HepG2 (cell line): ENCODE results near the gene BRAF. TPM values are rescaled to one million over a fixed set of nuclear protein-coding genes. Genes with fewer than 3 reads are reported as not detected.

Experiments used
- FOXM1 ChIP-seq: sonication (generic); formaldehyde crosslinking; IDR thresholded peaks from 2 replicates; pipeline ENCODE4 v1.5.0; 2020; ENCODE audit warnings: missing genetic modification reagents
- JUNB ChIP-seq: sonication (generic); formaldehyde crosslinking; IDR thresholded peaks from 2 replicates; pipeline ENCODE4 v1.8.0; 2022; ENCODE audit warnings: missing genetic modification reagents, mild to moderate bottlenecking, borderline replicate concordance
- KDM5A ChIP-seq: fragments of 200-600 bp; sonication (generic); IDR thresholded peaks from 2 replicates; pipeline ENCODE4 v1.7.0; 2018; ENCODE audit warnings: antibody characterized with exemption, mild to moderate bottlenecking, low read length, borderline replicate concordance
- MBNL3 ChIP-seq: fragments of 250-450 bp; sonication (Bioruptor Pico); conservative IDR thresholded peaks from 2 replicates; pipeline ENCODE4 v1.8.0; 2022; ENCODE audit warnings: mild to moderate bottlenecking, inconsistent platforms
- MIER3 ChIP-seq: IDR thresholded peaks from 2 replicates; pipeline ENCODE4 v1.6.1; 2016; ENCODE audit warnings: missing compliant biosample characterization, borderline replicate concordance
- NFYB ChIP-seq: sonication (generic); formaldehyde crosslinking; IDR thresholded peaks from 2 replicates; pipeline ENCODE4 v1.4.0; 2020; ENCODE audit warnings: missing genetic modification reagents
- NKX3-1 ChIP-seq: sonication (generic); formaldehyde crosslinking; IDR thresholded peaks from 2 replicates; pipeline ENCODE4 v1.5.0; 2020; ENCODE audit warnings: missing genetic modification reagents
- SNAI1 ChIP-seq: sonication (generic); formaldehyde crosslinking; IDR thresholded peaks from 2 replicates; pipeline ENCODE4 v1.5.0; 2020; ENCODE audit warnings: mild to moderate bottlenecking, missing genetic modification reagents, borderline replicate concordance
- ZMYM2 ChIP-seq: sonication (generic); formaldehyde crosslinking; IDR thresholded peaks from 2 replicates; pipeline ENCODE4 v1.8.0; 2022; ENCODE audit warnings: mild to moderate bottlenecking, missing genetic modification reagents
- ZNF3 ChIP-seq: IDR thresholded peaks from 2 replicates; pipeline ENCODE4 v1.7.0; 2017; ENCODE audit warnings: inconsistent platforms
- ZNF569 ChIP-seq: sonication (generic); formaldehyde crosslinking; IDR thresholded peaks from 2 replicates; pipeline ENCODE4 v1.5.0; 2020; ENCODE audit warnings: mild to moderate bottlenecking, missing genetic modification reagents, moderate library complexity, borderline replicate concordance
- ZNF746 ChIP-seq: sonication (generic); formaldehyde crosslinking; IDR thresholded peaks from 2 replicates; pipeline ENCODE4 v1.8.0; 2022; ENCODE audit warnings: mild to moderate bottlenecking, missing genetic modification reagents
- ZNF777 ChIP-seq: sonication (generic); formaldehyde crosslinking; IDR thresholded peaks from 2 replicates; pipeline ENCODE4 v1.4.0; 2020; ENCODE audit warnings: missing genetic modification reagents
- polyA plus RNA-seq, 8 experiments: library from polyadenylated mRNA; depleted of rRNA in 3 of 8; stranded (reverse) in 7 of 8; unstranded in 1 of 8; fragments of >200 nt; fragmentation: Illumina TruSeq in 4 of 8; extraction: Trizol in 4 of 8; gene quantifications; 2 replicates each; pipeline versions ENCODE4 v1.2.1 to v1.2.3, GENCODE V29; 2011 to 2016; ENCODE audit warnings: low read depth in 4 of 8, missing spikeins in 1 of 8, mixed read lengths in 1 of 8; ENCODE audit not compliant: insufficient read depth in 1 of 8
- total RNA-seq, 5 experiments: library from RNA; depleted of rRNA; stranded (reverse); fragments of >200 nt; fragmentation: Illumina TruSeq; extraction: Trizol; gene quantifications; 2 replicates each; pipeline ENCODE4 v1.2.3, GENCODE V29; 2016; ENCODE audit warnings: low read depth in 1 of 5
- TF ChIP-seq, protein P1 (sequence below): sonication (generic); formaldehyde crosslinking; IDR thresholded peaks from 2 replicates; pipeline ENCODE4 v1.4.0; 2020; ENCODE audit warnings: mild to moderate bottlenecking, low read depth, missing genetic modification reagents
- TF ChIP-seq, protein P2 (sequence below): sonication (generic); formaldehyde crosslinking; IDR thresholded peaks from 2 replicates; pipeline ENCODE4 v1.4.0; 2020; ENCODE audit warnings: missing genetic modification reagents
- TF ChIP-seq, protein P3 (sequence below): sonication (generic); formaldehyde crosslinking; IDR thresholded peaks from 2 replicates; pipeline ENCODE4 v1.5.0; 2020; ENCODE audit warnings: missing genetic modification reagents, mild to moderate bottlenecking, borderline replicate concordance
- TF ChIP-seq, protein P4 (sequence below): IDR thresholded peaks from 2 replicates; pipeline ENCODE4 v1.6.1; 2016; ENCODE audit warnings: missing biosample characterization, missing genetic modification reagents, low read depth
- TF ChIP-seq, protein P5 (sequence below): sonication (generic); formaldehyde crosslinking; IDR thresholded peaks from 2 replicates; pipeline ENCODE4 v1.4.0; 2020; ENCODE audit warnings: missing genetic modification reagents
- TF ChIP-seq, protein P6 (sequence below): sonication (generic); formaldehyde crosslinking; IDR thresholded peaks from 2 replicates; pipeline ENCODE4 v1.8.1; 2023; ENCODE audit warnings: missing genetic modification reagents, mild to moderate bottlenecking, borderline replicate concordance

BRAF gene
- total and polyA plus RNA-seq, 2 of the 13 experiments (the other 11 are each of a cell fraction or from before 2014, with no cell fraction given) = 12.5 to 13.4 TPM

DNA sequence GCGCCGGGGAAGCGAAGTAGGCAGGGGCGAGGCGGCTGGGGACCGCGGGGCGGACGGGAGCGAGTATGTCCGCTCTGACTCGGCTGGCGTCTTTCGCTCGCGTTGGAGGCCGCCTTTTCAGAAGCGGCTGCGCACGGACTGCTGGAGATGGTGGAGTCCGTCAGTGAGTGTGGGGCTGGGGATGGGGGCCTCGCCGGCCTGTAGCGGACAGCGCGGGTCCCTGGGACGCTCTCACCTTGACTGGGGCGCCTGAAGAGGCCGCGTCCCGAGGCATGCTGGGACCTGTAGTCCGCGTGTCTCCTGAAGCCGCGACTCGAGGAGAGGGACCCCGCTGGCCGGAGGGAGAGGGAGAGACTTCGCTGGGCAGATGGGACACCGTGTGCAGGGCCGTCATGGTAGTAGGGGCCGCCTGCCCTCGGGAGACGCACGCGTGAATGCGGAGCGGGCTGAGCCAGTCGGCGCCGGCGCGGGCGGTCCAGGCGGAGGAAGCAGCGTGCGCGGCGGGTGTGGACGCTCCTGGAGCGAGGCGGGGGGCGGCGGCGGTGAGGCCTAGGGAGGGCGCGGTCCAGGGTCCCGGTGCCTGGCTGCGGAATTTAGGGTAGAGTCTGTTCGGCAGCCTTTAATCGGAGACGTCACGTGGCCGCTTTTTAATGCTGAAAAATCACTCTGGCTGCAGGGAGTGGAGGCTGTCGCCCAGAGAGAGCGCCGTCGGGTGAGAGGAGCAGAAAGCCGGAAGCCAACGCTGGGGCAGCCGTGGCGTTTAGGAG, 227.9 kb downstream of the BRAF start, which contains the start of gene NDUFB2 (continued):
- TF ChIP-seq, protein P1, sequence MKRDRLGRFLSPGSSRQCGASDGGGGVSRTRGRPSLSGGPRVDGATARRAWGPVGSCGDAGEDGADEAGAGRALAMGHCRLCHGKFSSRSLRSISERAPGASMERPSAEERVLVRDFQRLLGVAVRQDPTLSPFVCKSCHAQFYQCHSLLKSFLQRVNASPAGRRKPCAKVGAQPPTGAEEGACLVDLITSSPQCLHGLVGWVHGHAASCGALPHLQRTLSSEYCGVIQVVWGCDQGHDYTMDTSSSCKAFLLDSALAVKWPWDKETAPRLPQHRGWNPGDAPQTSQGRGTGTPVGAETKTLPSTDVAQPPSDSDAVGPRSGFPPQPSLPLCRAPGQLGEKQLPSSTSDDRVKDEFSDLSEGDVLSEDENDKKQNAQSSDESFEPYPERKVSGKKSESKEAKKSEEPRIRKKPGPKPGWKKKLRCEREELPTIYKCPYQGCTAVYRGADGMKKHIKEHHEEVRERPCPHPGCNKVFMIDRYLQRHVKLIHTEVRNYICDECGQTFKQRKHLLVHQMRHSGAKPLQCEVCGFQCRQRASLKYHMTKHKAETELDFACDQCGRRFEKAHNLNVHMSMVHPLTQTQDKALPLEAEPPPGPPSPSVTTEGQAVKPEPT (CRISPR knock-in tag) = no peak; the same call in 1 of the 2 replicates
- TF ChIP-seq JUNB (CRISPR knock-in tag) = peak; percentile 11; the same call in 1 of the 2 replicates
- peak; percentile 58; the same call in 1 of the 2 replicates for TF ChIP-seq KDM5A
- TF ChIP-seq FOXM1 (CRISPR knock-in tag) = no peak
- peak; percentile 59; the same call in 1 of the 2 replicates for TF ChIP-seq NKX3-1 (CRISPR knock-in tag)
- TF ChIP-seq MBNL3 = no peak
- no peak for TF ChIP-seq ZNF569 (CRISPR knock-in tag)
- TF ChIP-seq, protein P2, sequence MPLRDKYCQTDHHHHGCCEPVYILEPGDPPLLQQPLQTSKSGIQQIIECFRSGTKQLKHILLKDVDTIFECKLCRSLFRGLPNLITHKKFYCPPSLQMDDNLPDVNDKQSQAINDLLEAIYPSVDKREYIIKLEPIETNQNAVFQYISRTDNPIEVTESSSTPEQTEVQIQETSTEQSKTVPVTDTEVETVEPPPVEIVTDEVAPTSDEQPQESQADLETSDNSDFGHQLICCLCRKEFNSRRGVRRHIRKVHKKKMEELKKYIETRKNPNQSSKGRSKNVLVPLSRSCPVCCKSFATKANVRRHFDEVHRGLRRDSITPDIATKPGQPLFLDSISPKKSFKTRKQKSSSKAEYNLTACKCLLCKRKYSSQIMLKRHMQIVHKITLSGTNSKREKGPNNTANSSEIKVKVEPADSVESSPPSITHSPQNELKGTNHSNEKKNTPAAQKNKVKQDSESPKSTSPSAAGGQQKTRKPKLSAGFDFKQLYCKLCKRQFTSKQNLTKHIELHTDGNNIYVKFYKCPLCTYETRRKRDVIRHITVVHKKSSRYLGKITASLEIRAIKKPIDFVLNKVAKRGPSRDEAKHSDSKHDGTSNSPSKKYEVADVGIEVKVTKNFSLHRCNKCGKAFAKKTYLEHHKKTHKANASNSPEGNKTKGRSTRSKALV (CRISPR knock-in tag) = no peak
- TF ChIP-seq, protein P3, sequence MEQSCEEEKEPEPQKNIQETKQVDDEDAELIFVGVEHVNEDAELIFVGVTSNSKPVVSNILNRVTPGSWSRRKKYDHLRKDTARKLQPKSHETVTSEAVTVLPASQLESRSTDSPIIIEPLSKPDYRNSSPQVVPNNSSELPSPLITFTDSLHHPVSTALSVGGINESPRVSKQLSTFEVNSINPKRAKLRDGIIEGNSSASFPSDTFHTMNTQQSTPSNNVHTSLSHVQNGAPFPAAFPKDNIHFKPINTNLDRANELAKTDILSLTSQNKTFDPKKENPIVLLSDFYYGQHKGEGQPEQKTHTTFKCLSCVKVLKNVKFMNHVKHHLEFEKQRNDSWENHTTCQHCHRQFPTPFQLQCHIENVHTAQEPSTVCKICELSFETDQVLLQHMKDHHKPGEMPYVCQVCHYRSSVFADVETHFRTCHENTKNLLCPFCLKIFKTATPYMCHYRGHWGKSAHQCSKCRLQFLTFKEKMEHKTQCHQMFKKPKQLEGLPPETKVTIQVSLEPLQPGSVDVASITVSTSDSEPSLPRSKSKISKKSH (CRISPR knock-in tag) = no peak
- TF ChIP-seq, protein P4, sequence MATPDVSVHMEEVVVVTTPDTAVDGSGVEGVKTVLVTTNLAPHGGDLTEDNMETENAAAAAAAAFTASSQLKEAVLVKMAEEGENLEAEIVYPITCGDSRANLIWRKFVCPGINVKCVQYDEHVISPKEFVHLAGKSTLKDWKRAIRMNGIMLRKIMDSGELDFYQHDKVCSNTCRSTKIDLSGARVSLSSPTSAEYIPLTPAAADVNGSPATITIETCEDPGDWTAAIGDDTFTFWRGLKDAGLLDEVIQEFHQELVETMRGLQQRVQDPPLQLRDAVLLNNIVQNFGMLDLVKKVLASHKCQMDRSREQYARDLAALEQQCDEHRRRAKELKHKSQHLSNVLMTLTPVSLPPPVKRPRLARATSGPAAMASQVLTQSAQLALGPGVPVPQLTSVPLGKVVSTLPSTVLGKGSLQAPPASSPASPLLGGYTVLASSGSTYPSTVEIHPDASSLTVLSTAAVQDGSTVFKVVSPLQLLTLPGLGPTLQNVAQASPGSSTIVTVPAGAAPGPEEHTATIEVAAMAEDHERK (CRISPR knock-in tag) = peak; percentile 56
- no peak; the same call in 1 of the 2 replicates for TF ChIP-seq NFYB (CRISPR knock-in tag)
- TF ChIP-seq, protein P5, sequence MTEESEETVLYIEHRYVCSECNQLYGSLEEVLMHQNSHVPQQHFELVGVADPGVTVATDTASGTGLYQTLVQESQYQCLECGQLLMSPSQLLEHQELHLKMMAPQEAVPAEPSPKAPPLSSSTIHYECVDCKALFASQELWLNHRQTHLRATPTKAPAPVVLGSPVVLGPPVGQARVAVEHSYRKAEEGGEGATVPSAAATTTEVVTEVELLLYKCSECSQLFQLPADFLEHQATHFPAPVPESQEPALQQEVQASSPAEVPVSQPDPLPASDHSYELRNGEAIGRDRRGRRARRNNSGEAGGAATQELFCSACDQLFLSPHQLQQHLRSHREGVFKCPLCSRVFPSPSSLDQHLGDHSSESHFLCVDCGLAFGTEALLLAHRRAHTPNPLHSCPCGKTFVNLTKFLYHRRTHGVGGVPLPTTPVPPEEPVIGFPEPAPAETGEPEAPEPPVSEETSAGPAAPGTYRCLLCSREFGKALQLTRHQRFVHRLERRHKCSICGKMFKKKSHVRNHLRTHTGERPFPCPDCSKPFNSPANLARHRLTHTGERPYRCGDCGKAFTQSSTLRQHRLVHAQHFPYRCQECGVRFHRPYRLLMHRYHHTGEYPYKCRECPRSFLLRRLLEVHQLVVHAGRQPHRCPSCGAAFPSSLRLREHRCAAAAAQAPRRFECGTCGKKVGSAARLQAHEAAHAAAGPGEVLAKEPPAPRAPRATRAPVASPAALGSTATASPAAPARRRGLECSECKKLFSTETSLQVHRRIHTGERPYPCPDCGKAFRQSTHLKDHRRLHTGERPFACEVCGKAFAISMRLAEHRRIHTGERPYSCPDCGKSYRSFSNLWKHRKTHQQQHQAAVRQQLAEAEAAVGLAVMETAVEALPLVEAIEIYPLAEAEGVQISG = peak; percentile 93
- no peak for TF ChIP-seq MIER3 (CRISPR knock-in tag)
- no peak for TF ChIP-seq ZMYM2 (CRISPR knock-in tag)
- no peak for TF ChIP-seq SNAI1
- no peak for TF ChIP-seq ZNF3 (CRISPR knock-in tag)
- TF ChIP-seq, protein P6, sequence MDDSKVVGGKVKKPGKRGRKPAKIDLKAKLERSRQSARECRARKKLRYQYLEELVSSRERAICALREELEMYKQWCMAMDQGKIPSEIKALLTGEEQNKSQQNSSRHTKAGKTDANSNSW (CRISPR knock-in tag) = no peak; the same call in 1 of the 2 replicates
- TF ChIP-seq ZNF746 (CRISPR knock-in tag) = peak; percentile 26; the same call in 1 of the 2 replicates
- peak; percentile 100 for TF ChIP-seq ZNF777 (CRISPR knock-in tag)
